WI38 (cell line): ENCODE data around the gene CMPK2.

Experiments used
- H3K4me3 ChIP-seq: 2 replicates; pipeline ENCODE4 v1.5.1; 2011; ENCODE audit warnings: low read depth, mild to moderate bottlenecking, control low read depth, low read length
- CTCF ChIP-seq: IDR thresholded peaks from 2 replicates; pipeline ENCODE4 v1.5.1; 2012; ENCODE audit warnings: low read depth, mild to moderate bottlenecking, control low read depth, low read length

CMPK2 gene

GRCh38 chr2:6841537-6842287, 24.0 kb downstream of the CMPK2 start:
- no peak for TF ChIP-seq CTCF
- H3K4me3 ChIP-seq = no peak overlapping the region

GRCh38 chr2:6838673-6839319, 26.9 kb downstream of the CMPK2 start:
- no peak for TF ChIP-seq CTCF

GRCh38 chr2:6835467-6835866, 30.2 kb downstream of the CMPK2 start:
- no peak overlapping the region for H3K4me3 ChIP-seq
- TF ChIP-seq CTCF = no peak

More at GRCh38 chr2:6838673-6839319, 26.9 kb downstream of the CMPK2 start:
- no peak overlapping the region for H3K4me3 ChIP-seq

GRCh38 chr2:6834163-6834562, 31.5 kb downstream of the CMPK2 start:
- H3K4me3 ChIP-seq = no peak overlapping the region
- TF ChIP-seq CTCF = no peak

- H3K4me3 ChIP-seq = no peak overlapping the region
- no peak for TF ChIP-seq CTCF
These were observed 32.5 kb downstream of the CMPK2 start for GRCh38 chr2:6833300-6833604.

GRCh38 chr2:6832596-6833299, 33.0 kb downstream of the CMPK2 start:
- TF ChIP-seq CTCF = no peak
- no peak overlapping the region for H3K4me3 ChIP-seq

- TF ChIP-seq CTCF = no peak
- no peak overlapping the region for H3K4me3 ChIP-seq
These were observed 34.5 kb downstream of the CMPK2 start for GRCh38 chr2:6831229-6831628.
